H9 (cell line): Measurements from ENCODE around the gene OR6V1. TPM values are rescaled to one million over a fixed set of nuclear protein-coding genes. Genes with fewer than 3 reads are reported as not detected.
"Not testable (repeated sequence)": the region's sequence is repeated elsewhere in the genome, so short reads cannot be mapped to it uniquely, and the experiment has no call there.

Experiments
- DNase-seq: peaks from one replicate; pipeline ENCODE4 v3.0.0-alpha.2; 2017
- H2AFZ ChIP-seq: one replicate; pipeline ENCODE4 v1.6.1; 2013; ENCODE audit warnings: mild to moderate bottlenecking, low read length, control low read depth, moderate library complexity
- H2AK5ac ChIP-seq: 2 replicates; pipeline ENCODE4 v1.6.1; 2013; ENCODE audit warnings: low read length, control low read depth, mixed read lengths; ENCODE audit not compliant: insufficient read length
- H2BK120ac ChIP-seq: one replicate; pipeline ENCODE4 v1.6.1; 2013; ENCODE audit warnings: low read depth, mild to moderate bottlenecking, low read length, control low read depth, inconsistent platforms; ENCODE audit not compliant: poor library complexity, severe bottlenecking
- H2BK12ac ChIP-seq: 2 replicates; pipeline ENCODE4 v1.6.1; 2013; ENCODE audit warnings: low read length, control low read depth, mixed read lengths, low read depth; ENCODE audit not compliant: insufficient read length
- H2BK15ac ChIP-seq: 2 replicates; pipeline ENCODE4 v1.6.1; 2013; ENCODE audit warnings: low read depth, low read length, control low read depth
- H2BK20ac ChIP-seq: one replicate; pipeline ENCODE4 v1.6.1; 2013; ENCODE audit warnings: low read depth, mild to moderate bottlenecking, low read length, control low read depth, inconsistent platforms; ENCODE audit not compliant: poor library complexity, severe bottlenecking
- H2BK5ac ChIP-seq: 2 replicates; pipeline ENCODE4 v1.6.1; 2013; ENCODE audit warnings: low read length, control low read depth, mixed read lengths; ENCODE audit not compliant: insufficient read length
- H3K14ac ChIP-seq: 2 replicates; pipeline ENCODE4 v1.6.1; 2013; ENCODE audit warnings: low read length, control low read depth; ENCODE audit not compliant: insufficient read depth
- H3K18ac ChIP-seq: 2 replicates; pipeline ENCODE4 v1.6.1; 2013; ENCODE audit warnings: low read depth, mild to moderate bottlenecking, mixed read lengths, low read length, control low read depth; ENCODE audit not compliant: insufficient read length
- H3K23ac ChIP-seq: 2 replicates; pipeline ENCODE4 v1.6.1; 2013; ENCODE audit warnings: low read length, control low read depth, mixed read lengths, low read depth; ENCODE audit not compliant: insufficient read length
- H3K23me2 ChIP-seq: 2 replicates; pipeline ENCODE4 v1.6.1; 2013; ENCODE audit warnings: low read depth, mild to moderate bottlenecking, mixed read lengths, low read length, control low read depth; ENCODE audit not compliant: insufficient read length, poor library complexity, severe bottlenecking
- H3K27ac ChIP-seq: 2 replicates; pipeline ENCODE4 v1.5.1; 2013; ENCODE audit warnings: low read length, control low read depth, mixed read lengths, low read depth; ENCODE audit not compliant: insufficient read length
- H3K27me3 ChIP-seq: 2 replicates; pipeline ENCODE4 v1.6.1; 2013; ENCODE audit warnings: low read length, control low read depth, inconsistent platforms; ENCODE audit not compliant: insufficient read depth
- H3K4ac ChIP-seq: 2 replicates; pipeline ENCODE4 v1.6.1; 2013; ENCODE audit warnings: low read depth, mild to moderate bottlenecking, control low read depth, inconsistent platforms, low read length, moderate library complexity
- H3K4me1 ChIP-seq: 2 replicates; pipeline ENCODE4 v1.6.1; 2013; ENCODE audit warnings: low read length, control low read depth, inconsistent platforms; ENCODE audit not compliant: insufficient read depth
- H3K4me2 ChIP-seq: 2 replicates; pipeline ENCODE4 v1.6.1; 2013; ENCODE audit warnings: low read length, control low read depth, mixed read lengths; ENCODE audit not compliant: insufficient read length, insufficient read depth
- H3K56ac ChIP-seq: 2 replicates; pipeline ENCODE4 v1.6.1; 2013; ENCODE audit warnings: low read depth, mild to moderate bottlenecking, mixed read lengths, low read length, control low read depth; ENCODE audit not compliant: insufficient read length
- H3K79me1 ChIP-seq: 2 replicates; pipeline ENCODE4 v1.6.1; 2013; ENCODE audit warnings: low read depth, mild to moderate bottlenecking, moderate library complexity, low read length, control low read depth, inconsistent platforms; ENCODE audit not compliant: insufficient read depth, poor library complexity, severe bottlenecking
- H3K79me2 ChIP-seq: 2 replicates; pipeline ENCODE4 v1.6.1; 2013; ENCODE audit warnings: low read length, control low read depth, inconsistent platforms; ENCODE audit not compliant: insufficient read depth
- H3K9ac ChIP-seq: 2 replicates; pipeline ENCODE4 v1.6.1; 2013; ENCODE audit warnings: low read length, control low read depth, mixed read lengths; ENCODE audit not compliant: insufficient read length; ENCODE audit errors: extremely low read depth
- H3K9me3 ChIP-seq: one replicate; pipeline ENCODE4 v1.6.1; 2013; ENCODE audit warnings: low read depth, low read length, inconsistent platforms; ENCODE audit not compliant: control insufficient read depth
- H3T11ph ChIP-seq: one replicate; pipeline ENCODE4 v1.6.1; 2013; ENCODE audit warnings: mild to moderate bottlenecking, low read length, control low read depth, inconsistent platforms
- H4K20me1 ChIP-seq: one replicate; pipeline ENCODE4 v1.6.1; 2013; ENCODE audit not compliant: control insufficient read depth, insufficient read length, insufficient read depth
- H4K5ac ChIP-seq: 2 replicates; pipeline ENCODE4 v1.6.1; 2013; ENCODE audit warnings: low read depth, mild to moderate bottlenecking, mixed read lengths, low read length, control low read depth; ENCODE audit not compliant: insufficient read length
- H4K8ac ChIP-seq: replicated peaks from 2 replicates; pipeline ENCODE4 v1.6.1; 2013; ENCODE audit warnings: low read length, control low read depth, mixed read lengths, low read depth; ENCODE audit not compliant: insufficient read length
- H4K91ac ChIP-seq: 2 replicates; pipeline ENCODE4 v1.6.1; 2013; ENCODE audit warnings: low read depth, mild to moderate bottlenecking, moderate library complexity, mixed read lengths, low read length, control low read depth; ENCODE audit not compliant: insufficient read length
- H3K27ac Mint-ChIP-seq, 3 experiments: 2 replicates in 2 of 3; 3 replicates in 1 of 3; pipeline ENCODE4 v1.8.0; 2020 to 2021; ENCODE audit warnings: mixed read lengths in 3 of 3, mild to moderate bottlenecking in 1 of 3, moderate library complexity in 1 of 3
- H3K27me3 Mint-ChIP-seq: 2 replicates; pipeline ENCODE4 v1.8.0; 2021; ENCODE audit warnings: low read depth, mild to moderate bottlenecking, moderate library complexity, mixed read lengths
- H3K36me3 Mint-ChIP-seq, 3 experiments: 2 replicates in 2 of 3; 3 replicates in 1 of 3; pipeline ENCODE4 v1.8.0; 2020 to 2021; ENCODE audit warnings: low read depth in 3 of 3, mixed read lengths in 3 of 3; ENCODE audit not compliant: insufficient read depth in 1 of 3
- H3K4me1 Mint-ChIP-seq, 2 experiments: 2 replicates each; pipeline ENCODE4 v1.8.0; 2020; ENCODE audit warnings: mixed read lengths in 2 of 2
- H3K4me3 Mint-ChIP-seq, 2 experiments: 2 replicates in 1 of 2; 3 replicates in 1 of 2; pipeline ENCODE4 v1.8.0; 2020 to 2021; ENCODE audit warnings: mild to moderate bottlenecking in 2 of 2, mixed read lengths in 2 of 2, moderate library complexity in 1 of 2
- H3K9me3 Mint-ChIP-seq, 2 experiments: 2 replicates in 1 of 2; 3 replicates in 1 of 2; pipeline ENCODE4 v1.8.0; 2020; ENCODE audit warnings: mild to moderate bottlenecking in 2 of 2, mixed read lengths in 2 of 2, moderate library complexity in 1 of 2
- WGBS: extraction: QIAGEN DNeasy Blood & Tissue Kit; methylation state at CpG from one replicate; pipeline ENCODE4 v1.1.7; 2013; ENCODE audit warnings: missing lambda C conversion rate, low lambda C conversion rate, mixed read lengths; ENCODE audit not compliant: insufficient read length; ENCODE audit errors: extremely low coverage; 5-methylcytosine and 5-hydroxymethylcytosine counted together
- total RNA-seq: library from RNA; stranded (reverse); gene quantifications from 2 replicates; pipeline ENCODE4 v1.2.1, GENCODE V29; 2021
- TF ChIP-seq, protein P1 (sequence below): fragments of 200-600 bp; sonication (generic); conservative IDR thresholded peaks from 3 replicates; pipeline ENCODE4 v1.8.0; 2021; ENCODE audit warnings: antibody characterized with exemption, mild to moderate bottlenecking

OR6V1 gene
- total RNA-seq, 1 experiment from 2014 or later: not detected

DNA sequence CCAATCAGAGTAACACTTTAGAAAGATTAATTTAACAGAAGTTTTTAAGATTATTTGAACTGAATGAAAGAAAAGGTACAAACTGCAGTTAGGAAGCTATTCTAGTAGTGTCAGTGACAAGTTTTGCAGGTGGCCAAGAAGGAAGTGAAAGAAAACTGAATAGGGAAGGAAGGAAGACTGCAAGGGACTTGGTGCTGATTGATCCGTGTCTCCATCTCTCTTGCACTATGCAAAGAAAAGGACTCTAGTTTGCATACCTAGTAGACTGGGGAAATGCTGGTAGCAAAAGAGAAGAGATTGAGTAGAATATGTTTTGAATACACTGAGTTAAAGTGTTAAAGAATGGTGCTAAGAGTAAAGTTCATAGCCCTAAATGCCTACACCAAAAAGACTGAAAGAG is 33.0 kb downstream of the OR6V1 start:
- H3K18ac ChIP-seq: no peak overlapping the region
- Mint-ChIP-seq H3K36me3 (peaks cover 8 to 16% (median 11%) of the 10 kb centered on the region in 3 experiments; a peak in 6 of 7 replicates), H3K27me3 (peaks cover 6% of the 10 kb centered on the region), H3K4me1 (no peaks in the 10 kb centered on the region), H3K4me3 (no peak overlapping the region), H3K9me3 (peaks cover 23 to 29% of the 10 kb centered on the region in 2 experiments), H3K27ac (no peak overlapping the region)
- no peaks in the 10 kb centered on the region for H3K27me3 ChIP-seq
- no peak overlapping the region for H4K8ac ChIP-seq
- no peak overlapping the region for H3K14ac ChIP-seq
- H2AK5ac ChIP-seq: no peak overlapping the region
- no peak overlapping the region for H2BK12ac ChIP-seq
- H3K56ac ChIP-seq: no peak overlapping the region
- no peaks in the 10 kb centered on the region for H3K23me2 ChIP-seq
- no peak overlapping the region for H3K4me2 ChIP-seq
- H3K79me1 ChIP-seq: no peaks in the 10 kb centered on the region
- DNase-seq: no peak
- H3K79me2 ChIP-seq: no peaks in the 10 kb centered on the region
- no peak overlapping the region for H2AFZ ChIP-seq
- no peak overlapping the region for H3K9ac ChIP-seq
- H3K27ac ChIP-seq: no peak overlapping the region
- no peaks in the 10 kb centered on the region for H4K20me1 ChIP-seq
- no peak overlapping the region for H2BK120ac ChIP-seq
- no peaks in the 10 kb centered on the region for H3K4me1 ChIP-seq
- H4K5ac ChIP-seq: no peak overlapping the region
- WGBS: no CpG with 5 or more reads among the region's 1 CpG
- no peak overlapping the region for H3K4ac ChIP-seq
- no peak overlapping the region for H2BK15ac ChIP-seq
- H3T11ph ChIP-seq: no peak overlapping the region
- no peak overlapping the region for H2BK5ac ChIP-seq
- TF ChIP-seq, protein P1, sequence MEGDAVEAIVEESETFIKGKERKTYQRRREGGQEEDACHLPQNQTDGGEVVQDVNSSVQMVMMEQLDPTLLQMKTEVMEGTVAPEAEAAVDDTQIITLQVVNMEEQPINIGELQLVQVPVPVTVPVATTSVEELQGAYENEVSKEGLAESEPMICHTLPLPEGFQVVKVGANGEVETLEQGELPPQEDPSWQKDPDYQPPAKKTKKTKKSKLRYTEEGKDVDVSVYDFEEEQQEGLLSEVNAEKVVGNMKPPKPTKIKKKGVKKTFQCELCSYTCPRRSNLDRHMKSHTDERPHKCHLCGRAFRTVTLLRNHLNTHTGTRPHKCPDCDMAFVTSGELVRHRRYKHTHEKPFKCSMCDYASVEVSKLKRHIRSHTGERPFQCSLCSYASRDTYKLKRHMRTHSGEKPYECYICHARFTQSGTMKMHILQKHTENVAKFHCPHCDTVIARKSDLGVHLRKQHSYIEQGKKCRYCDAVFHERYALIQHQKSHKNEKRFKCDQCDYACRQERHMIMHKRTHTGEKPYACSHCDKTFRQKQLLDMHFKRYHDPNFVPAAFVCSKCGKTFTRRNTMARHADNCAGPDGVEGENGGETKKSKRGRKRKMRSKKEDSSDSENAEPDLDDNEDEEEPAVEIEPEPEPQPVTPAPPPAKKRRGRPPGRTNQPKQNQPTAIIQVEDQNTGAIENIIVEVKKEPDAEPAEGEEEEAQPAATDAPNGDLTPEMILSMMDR: no peak
- H4K91ac ChIP-seq: no peak overlapping the region
- H3K9me3 ChIP-seq: no peaks in the 10 kb centered on the region
- H2BK20ac ChIP-seq: no peak overlapping the region
- H3K23ac ChIP-seq: no peak overlapping the region

DNA sequence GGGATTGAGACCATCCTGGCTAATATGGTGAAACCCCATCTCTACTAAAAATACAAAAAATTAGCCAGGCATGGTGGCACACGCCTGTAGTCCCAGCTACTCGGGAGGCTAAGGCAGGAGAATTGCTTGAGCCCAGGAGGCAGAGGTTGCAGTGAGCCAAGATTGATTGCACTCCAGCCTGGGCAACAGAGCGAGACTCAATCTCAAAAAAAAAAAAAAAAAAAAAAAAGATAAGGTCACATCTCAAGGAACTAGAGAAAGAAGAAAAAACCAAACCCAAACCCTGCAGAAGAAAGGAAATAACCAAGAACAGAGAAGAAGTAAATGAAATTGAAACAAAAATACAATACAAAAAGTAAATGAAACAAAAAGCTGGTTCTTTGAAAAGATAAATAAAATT is 33.5 kb downstream of the OR6V1 start:
- H3K4me1 ChIP-seq, H3K4me1 Mint-ChIP-seq, H3K79me2 ChIP-seq, H4K8ac ChIP-seq, H3K27me3 ChIP-seq, H3K4me3 Mint-ChIP-seq, H3K23me2 ChIP-seq, H4K5ac ChIP-seq, H3K79me1 ChIP-seq, H4K91ac ChIP-seq, H2BK12ac ChIP-seq, H2AK5ac ChIP-seq, H3K9me3 ChIP-seq, H4K20me1 ChIP-seq, H3K27ac Mint-ChIP-seq, H3K9ac ChIP-seq, H3K4me2 ChIP-seq, H3K27me3 Mint-ChIP-seq, H2BK20ac ChIP-seq, H3T11ph ChIP-seq, H2BK5ac ChIP-seq, H3K18ac ChIP-seq, H2BK120ac ChIP-seq, H3K56ac ChIP-seq, H3K23ac ChIP-seq, H3K14ac ChIP-seq, H3K4ac ChIP-seq, H2AFZ ChIP-seq, H2BK15ac ChIP-seq, H3K27ac ChIP-seq, DNase-seq: not testable (repeated sequence)
- peaks cover 8 to 16% (median 11%) of the 10 kb centered on the region in 3 experiments; a peak in 6 of 7 replicates for H3K36me3 Mint-ChIP-seq
- WGBS: no CpG with 5 or more reads among the region's 3 CpGs
- peaks cover 23 to 29% of the 10 kb centered on the region in 2 experiments for H3K9me3 Mint-ChIP-seq
